Fibroblast of gingiva (primary cell): ENCODE data around the gene DYRK2.

ENCODE experiments used
- DNase-seq: peaks from one replicate; pipeline ENCODE4 v3.0.0-alpha.2; 2011; ENCODE audit warnings: low read depth

The DYRK2 gene

DNA sequence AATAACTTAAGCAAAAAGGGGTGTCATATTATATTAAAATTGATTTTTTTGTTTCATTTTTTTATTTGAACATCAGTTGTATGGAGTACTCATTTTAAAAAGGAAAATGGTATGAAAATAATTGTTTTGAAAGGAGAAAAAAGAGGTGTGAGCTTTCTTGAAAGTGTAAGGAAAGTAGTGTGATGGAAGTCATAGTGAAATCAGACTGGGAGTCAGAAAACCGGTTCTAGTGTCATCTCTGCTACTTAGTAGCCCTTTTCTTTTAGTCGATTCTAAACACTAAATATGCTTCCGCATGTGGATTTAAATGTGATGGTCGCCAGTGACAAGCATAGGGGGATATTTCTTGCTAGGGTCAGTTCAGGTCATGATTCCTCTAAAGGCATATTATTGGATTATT lies 1.8 kb upstream of the DYRK2 start:
- no peak for DNase-seq

DNA sequence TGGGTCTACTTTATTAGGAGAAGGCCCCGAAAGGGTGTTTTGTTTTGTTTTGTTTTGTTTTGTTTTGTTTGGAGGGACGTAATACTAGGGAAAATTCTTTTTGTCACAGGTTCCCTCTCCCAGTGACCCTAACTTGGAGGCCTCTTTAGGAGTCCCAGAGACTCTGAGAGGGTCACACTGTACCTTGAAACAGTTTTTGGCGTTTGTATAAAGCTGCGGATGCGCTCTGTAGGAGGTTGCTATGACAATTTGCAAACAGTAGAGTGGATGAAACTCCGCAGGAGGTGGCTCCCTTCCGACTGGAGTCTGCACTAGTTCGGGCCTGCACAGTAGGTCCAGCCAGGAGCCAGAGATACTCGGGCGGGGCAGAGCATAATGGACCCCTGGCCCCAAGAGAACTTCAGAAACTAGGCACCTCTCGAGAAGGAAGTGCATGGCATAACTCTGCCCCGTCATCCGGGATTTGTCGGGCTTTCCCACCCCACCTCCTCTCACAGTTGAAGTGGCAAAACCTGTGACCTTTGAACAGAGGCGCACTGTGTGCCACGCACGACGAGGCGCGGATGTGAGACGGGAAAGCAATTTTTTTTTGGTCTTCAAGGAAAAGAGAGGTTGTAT lies 1.3 kb upstream of the DYRK2 start:
- DNase-seq = no peak

DNA sequence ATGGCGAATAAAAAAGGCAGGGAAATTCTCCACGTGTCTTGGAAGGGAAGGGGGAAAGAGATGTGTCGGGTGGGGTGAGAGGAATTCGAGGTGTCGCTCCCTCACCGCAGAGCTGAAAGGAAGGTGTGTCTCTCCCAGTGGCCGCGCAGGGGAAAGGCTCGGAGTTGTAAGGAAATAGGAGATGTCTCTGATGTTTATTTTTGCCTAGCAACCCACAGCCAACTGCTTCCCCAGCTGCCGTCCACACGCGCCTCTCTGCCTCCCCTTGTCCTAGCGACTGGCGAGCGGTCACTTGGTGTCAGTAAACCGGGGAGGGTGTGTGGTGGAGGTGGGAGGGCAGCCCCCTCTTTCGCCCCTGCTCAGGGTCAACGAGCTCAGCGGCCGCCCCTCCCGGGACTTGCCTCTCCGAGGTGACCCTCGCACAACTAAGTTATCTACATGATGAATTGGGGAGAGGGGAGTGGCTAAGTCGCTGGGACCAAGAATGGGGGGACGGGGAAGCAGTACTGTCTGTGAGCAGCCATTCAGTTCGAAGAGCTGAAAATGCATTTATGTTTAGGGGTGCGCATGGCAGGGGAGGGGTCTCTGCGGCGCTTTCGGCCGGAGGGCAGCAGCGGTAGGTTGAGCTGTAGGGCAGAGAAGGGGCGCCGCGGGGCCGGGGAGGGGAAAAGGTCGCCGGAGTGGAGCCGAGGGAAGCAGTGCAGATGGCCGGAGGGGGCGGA lies 585 bp upstream of the DYRK2 start:
- peak; percentile 87 for DNase-seq

DNA sequence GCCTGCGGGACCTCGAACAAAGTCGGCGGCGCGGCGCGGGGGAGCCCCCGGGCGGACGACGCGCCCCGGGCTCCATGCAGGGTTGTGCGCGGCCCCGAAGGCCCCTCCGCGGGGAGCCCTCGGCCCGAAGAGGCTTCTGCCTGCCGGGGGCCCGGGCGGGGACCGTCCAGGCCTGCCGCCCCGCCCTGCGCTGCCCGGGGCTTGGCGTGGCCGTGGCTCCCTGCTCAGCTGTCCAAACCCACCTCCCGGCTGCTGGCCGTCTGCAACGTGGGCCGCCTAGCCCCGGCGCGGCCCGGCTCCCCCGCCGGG lies 670 bp downstream of the DYRK2 start:
- peak; percentile 4 for DNase-seq

DNA sequence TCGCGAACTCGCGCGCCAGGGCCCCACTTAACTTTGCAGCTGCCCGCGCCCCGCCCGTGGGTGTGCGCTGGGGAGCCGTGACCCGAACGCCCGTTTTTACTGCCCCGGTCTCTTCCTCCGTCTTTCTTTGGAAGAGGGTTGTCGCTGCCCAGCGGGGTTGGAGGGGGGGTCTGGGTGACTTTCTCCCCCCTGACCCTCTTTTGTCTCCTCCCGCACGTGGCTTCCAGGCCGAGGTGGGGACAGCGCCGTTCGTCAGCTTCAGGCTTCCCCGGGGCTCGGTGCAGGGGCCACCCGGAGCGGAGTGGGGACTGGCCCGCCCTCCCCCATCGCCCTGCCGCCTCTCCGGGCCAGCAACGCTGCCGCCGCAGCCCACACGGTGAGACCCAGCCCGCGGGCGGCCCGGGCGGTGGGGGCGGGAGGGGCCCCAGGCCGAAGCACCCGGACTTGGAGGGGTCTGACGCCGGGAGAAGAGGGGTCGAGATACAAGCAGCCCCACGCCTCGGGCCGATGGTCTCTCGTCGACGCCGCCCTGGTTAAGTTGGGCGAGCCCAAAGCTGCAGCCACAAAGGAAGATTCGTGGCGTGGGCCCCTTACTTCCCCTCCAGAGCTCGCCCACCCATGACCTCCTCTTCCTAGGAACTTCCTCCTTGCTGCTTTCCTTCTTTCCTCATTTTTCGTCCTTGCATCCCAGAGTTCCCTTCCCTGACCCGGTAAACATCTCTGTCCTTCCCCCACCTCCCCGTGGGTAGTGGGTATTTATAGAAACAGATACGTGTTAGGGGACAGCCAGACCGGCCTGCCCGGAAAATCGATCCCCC lies 1.2 kb downstream of the DYRK2 start:
- DNase-seq = peak; percentile 5

DNA sequence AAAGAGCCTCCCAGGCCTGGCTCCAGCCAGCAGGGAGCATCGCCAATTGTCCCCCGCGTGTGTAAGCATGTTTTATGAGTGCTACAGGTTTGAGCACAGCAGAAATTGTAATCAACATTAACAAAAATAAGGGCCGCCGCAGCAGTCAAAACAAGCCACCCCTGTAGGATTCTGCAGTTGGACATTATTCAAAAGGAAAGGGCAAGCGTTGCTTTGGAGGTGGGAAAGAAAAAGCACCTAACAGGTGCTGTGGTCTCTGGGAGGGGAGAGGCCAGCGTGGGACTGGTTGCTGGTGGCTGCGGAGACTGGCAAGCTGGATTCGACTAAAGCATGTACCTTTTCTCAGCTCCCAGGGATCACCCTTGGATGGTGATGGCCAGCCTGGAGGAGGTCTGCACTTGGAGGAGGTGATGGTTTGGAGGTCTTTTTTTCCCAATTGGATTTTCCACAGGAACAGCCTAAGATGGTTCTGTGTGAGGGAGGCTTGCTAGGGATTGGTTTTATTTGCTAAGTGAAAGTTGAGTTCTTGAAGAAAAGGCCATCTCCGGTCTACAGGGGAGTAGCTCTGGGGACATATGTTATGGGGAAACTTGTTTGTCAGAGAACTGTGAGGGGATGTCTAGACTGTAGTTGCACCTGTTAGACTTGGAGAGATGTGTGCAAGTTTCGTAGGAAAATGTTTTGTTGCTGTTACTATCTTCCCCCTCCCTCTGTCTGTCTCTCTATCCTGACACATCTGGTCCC lies 2.0 kb downstream of the DYRK2 start:
- no peak for DNase-seq

DNA sequence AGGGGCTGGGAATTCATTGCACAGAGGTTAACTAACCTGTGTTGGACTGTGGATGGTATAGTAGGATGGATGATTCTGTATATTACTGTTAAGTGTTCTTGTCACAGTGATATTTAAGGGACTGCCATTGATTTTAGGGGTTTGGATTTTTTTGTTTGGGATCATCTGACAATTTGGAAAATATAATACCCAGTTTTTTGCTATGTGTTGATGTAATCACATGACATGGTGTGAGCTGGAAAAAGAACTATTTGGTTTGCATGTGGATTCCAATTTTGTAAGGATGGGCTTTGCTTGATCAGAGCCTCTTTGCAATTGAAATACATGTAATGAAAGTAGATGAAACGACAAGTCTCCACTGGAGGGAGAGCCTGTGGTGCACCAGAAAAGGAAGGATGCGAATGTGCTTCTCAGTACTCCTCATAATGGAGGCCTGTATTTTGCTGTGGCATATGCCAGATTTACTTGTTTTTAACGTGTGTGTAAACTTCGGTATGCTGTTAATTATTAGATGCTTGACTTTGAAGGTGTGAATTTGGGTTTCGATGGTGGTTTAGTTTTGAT lies 2.7 kb downstream of the DYRK2 start:
- peak; percentile 46 for DNase-seq

DNA sequence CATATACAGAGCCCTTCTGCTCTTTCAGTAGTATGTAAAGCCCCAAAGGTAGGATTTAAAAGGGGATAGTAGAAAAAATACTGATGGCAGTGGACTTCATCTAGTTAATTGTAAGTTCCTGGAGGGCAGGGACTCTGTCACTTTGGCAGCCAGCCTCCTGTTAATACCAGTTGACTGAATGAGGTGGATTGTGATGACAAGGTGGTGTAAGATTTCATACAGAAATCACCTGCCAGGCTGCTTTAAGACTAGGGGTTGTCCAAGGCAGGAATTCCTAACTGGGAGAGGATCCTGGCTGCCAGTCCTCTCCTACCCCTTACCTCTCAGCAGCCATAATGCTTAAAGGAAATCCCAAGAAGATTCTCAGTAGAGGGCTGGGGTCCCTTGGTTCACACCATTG lies 7.3 kb downstream of the DYRK2 start:
- no peak for DNase-seq

DNA sequence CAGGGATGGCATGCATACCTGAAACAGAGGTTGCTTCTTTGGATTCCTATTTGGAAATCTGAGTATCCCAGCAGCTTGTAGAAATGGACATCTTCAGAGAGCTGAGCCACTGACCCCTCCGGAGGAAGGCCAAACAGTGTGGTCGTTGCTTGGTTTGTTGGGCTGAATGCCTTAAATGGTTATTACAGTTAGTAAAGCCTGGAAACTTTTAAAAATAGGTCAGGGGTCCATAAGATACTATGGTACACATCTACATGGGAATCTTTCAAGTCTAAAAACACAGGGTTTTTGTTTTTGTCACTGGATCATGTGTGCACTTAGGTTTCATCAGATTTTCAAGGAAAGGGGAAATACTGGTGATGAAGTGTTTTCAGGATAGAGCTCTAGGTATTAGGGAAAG lies 7.7 kb downstream of the DYRK2 start:
- no peak for DNase-seq

DNA sequence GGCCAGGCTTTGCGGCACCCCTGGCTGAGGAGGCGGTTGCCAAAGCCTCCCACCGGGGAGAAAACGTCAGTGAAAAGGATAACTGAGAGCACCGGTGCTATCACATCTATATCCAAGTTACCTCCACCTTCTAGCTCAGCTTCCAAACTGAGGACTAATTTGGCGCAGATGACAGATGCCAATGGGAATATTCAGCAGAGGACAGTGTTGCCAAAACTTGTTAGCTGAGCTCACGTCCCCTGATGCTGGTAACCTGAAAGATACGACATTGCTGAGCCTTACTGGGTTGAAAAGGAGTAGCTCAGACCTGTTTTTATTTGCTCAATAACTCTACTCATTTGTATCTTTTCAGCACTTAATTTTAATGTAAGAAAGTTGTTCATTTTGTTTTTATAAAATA lies 9.9 kb downstream of the DYRK2 start:
- no peak for DNase-seq

DNA sequence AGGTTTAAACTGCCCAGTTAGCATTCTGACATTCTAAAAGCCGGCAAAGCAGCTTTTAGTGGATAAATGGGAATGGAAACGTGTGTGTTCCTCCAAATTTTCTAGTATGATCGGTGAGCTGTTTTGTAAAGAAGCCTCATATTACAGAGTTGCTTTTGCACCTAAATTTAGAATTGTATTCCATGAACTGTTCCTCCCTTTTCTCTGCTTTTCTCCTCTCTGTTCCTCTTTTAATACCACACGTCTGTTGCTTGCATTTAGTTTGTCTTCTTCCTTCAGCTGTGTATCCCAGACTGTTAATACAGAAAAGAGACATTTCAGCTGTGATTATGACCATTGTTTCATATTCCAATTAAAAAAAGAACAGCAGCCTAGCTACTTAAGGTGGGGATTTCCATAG lies 10.7 kb downstream of the DYRK2 start:
- DNase-seq = no peak

DNA sequence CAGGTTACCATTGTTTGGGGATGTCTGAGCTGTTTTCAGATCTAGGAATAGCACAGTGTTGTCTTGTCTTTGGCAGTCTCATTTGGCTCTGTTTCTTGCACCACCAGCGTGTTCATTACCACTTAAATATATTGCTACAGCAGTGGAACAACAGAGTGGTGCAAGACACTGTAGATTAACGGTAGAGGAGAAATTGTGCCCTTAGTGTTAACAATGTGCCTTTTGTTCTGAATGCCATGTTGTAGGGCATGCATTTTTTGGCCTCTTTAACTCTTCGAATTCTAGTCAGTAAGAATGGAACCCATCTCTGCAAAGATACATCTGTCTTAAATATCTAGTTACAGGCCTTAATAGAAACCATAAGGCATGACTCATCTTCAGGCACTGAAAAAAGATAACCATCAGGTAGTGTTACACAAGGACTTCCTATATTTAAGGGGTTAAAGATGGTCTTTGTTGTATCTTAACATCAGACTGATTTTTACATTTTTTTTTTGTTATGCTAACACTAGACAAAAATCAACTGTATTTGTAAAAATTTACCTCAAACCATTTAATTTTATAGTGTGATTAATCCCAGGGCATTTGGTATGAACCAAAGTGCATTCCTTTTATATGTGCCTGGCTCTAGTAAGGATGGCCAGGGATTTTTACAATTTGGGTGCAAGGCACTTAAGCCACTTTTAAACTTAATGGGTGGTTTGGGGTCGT lies 12.9 kb downstream of the DYRK2 start:
- peak; percentile 76 for DNase-seq

DNA sequence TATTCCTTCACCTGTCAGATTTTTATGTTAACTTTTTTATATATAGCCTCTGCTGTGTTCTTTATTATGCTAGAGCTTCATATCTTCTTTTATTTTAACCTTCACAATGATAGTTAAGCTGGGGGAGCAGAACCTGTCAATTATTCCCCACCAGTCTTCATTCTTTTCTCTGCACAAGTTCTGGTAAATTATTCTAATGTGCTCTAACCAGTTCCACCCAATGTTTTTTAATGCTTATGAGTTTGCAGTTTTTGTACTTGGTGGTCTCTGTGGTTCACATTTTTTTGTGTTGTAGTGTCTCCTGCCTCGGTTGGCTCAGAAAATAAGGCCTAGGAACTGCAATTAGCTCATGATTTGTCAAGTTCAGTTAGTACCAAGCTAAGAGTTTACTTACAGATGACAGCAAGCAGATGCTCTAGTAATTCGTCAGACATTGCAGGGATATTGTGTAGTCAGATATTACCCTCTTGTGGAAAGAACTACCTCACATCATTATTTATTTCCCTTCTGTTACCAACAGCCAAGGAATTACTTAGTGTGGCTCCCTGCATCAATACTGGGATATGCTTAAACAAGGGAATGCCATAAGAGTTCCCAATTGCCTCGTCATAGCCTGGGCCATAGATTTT lies 14.5 kb downstream of the DYRK2 start:
- DNase-seq = peak; percentile 85

DNA sequence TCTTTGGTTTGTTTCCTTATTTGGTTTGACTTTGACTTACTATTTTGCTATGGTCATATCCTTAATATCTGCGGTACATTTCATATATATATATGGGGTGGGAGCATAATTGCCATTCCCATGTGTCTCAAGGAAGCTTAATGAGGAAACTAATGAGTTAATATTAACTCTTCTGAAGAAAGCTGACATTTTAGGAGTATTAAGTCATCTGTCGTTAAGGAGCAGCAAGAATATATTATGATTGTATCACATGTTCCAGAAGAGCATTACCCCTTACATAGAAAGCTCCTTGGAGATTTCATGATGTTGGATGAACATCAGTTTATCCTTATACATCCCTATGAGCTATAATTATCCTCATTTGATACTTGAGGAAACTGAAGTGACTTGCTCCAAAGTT lies 15.6 kb downstream of the DYRK2 start:
- DNase-seq = no peak

DNA sequence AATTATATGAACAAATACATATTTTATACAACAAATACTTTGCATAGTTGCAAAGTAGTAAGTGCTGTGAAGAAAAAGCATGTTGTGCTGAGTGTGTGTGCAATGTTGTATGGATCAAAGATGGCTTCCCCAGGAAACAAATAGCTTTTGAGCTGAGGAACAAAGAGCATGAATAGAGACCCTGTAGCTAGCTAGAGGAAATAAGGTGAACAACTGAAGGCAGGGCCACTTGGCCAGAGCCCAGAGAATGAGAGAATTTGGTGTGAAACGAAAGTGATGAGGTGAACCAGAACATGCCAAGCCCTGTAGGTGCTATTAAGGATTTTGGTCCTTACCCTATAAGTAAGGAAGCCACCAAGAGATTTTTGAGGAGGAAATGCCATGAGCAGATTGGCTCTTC lies 17.1 kb downstream of the DYRK2 start:
- no peak for DNase-seq

DNA sequence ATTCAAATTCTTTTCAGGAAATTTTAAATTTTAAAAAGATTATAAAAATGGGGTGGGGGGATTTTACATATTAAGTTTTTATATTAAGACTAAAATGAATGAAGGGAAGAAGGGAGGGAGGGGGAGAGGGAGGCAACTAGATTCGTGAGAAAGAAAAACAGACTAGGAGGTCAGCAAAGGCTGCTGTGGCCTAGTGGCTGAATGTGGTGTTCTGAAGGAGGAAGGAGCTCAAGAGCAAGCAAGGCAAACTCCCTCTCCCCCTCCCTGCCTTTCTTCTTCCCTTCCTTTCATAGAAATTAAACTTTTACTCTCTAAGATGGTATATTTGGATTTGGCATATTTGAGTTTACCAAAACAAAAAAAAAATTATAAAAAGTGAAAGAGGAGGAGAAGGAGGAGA lies 18.1 kb downstream of the DYRK2 start:
- no peak for DNase-seq

DNA sequence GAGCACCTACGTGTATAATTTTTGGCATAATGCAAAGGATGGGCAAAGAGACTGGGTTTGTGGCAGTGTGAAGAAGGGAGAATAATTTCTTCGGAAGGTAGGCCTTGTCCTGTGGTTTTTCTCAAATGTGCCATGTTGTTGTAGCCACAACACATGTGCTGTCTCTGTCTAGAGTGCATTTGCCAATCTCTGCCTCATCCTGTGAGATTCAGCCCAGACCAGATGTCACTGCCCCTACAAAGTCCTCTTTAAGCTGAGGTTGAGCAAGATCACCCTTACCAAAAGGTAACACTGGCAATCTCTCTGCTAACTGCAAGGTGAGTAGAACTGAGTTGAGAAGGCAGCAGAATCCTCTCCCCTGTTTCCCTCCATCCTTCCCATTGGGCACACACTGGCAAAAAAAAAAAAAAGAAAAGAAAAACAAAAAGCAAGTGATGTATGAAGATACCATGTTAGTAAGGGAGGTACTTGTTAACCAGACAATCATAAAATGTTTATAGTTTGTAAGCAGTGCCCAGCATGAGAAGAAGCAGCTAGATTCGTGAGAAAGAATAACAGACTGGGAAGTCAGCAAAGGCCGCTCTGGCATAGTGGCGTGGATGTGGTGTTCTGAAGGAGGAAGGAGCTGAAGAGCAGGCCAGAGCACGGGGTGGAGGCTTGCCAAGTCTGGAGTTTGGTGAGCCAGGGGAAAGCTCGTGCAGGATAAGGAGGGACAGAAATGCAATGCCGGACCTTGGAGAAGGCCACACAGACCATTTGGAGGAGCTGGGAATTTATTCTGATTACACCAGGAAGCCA lies 18.9 kb downstream of the DYRK2 start:
- DNase-seq = no peak

DNA sequence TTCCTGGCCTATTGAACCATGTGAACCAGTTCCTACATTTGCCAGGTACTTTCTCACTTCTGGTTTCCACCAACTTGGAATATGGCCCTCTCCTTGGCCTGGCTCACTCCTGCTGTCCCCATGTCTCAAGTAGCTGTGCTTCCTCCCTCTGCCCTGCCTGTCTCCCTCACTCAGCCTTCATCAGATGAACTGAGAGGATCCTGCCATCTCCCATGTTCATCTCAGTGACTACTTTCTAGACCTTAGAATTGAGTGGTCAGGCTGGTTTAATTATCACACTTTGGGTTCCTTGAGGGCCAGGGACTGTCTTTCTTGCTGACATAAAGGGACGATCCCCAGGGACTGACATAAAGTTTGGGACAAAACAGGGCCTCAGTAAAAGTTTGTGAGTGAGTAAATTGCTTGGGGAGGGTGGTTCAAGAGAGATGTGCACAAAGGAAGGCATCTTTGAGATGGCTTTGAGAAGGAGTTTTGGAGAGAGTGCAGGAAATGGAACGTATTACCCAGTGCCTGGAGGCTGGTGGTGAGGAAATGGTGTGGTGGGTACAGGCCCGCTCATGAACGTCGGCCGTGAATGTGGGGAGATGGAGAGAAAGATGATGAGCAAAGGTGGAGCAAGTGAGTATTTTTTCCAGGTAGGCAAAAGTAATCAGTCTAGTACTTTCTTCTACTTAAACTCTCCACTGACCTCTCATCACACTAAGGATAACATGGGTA lies 20.8 kb downstream of the DYRK2 start:
- DNase-seq = no peak

DNA sequence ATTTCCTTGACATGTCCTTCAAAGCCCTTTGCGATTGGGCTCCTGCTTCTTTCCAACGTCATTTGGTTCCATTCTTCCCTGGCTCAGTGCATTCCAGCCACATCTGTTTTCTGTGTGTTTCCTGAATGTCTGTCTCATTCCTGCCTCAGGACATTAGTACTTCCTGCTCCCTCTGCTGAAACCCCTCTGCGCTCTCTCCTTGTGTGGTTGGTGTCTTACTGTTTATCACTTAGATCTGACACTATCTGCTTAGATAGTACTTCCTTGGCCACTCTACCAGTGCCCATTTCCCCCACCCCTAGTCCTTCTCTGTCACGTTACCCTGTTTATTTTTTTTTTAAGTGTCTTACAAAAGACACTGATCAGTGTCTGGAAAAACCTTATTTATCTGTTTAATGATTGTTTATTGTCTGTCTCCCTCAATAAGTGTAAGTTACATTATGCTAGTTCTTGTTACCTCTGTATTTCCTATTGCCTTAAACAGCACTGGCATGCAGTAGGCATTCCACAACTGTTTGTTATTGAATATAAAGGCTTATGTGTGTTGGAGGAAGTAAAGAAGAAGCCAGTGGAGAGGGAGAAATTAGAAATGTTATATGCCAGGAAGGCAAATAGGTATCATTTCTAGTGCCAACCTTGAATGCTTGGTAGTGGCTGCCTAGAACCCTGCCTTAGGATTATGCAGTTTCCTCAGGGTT lies 21.5 kb downstream of the DYRK2 start:
- DNase-seq = no peak
